ENCODE results near the gene RGS10. TPM values are rescaled to one million over a fixed set of nuclear protein-coding genes. Genes with fewer than 3 reads are reported as not detected.

The RGS10 gene, protein sequence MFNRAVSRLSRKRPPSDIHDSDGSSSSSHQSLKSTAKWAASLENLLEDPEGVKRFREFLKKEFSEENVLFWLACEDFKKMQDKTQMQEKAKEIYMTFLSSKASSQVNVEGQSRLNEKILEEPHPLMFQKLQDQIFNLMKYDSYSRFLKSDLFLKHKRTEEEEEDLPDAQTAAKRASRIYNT
- total RNA-seq = 55.7 and 58.5 TPM in 2 replicates

DNA sequence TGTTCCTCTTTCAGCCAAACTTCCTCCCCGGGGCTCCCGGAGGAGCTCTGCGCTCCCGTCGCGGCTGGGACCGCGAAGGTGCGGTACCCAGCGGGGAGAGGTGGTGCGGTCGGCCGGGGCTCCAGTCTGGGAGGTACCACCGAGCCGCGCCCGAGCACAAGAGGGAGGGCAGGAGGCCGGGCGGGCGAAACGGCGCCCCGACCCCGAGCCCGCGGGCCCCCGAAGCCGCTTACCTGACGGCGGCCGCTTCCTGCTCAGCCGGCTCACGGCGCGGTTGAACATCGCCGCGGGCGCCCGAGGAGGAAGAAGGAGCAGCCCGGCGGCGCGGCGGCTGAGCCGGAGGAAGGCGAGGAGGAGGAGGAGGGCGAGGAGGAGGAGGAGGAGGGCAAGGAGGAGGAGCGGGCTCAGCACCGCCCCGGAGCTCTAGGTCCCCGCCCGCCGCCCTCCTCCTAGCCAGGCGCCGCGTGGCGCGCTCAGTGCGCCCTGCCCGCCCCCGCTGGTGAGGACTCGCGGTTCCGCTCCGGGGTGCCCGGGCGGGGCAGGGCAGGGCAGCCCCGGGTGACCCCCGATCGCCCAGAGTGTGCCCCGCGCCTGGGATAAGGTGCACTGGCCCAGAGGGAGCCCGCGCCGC is at the start of gene RGS10:
RGS10 (minus strand) TSS at position 363 of the 631 bp plus-strand sequence; CDS start at position 282, 81 bp downstream.

Other genes with a start within 250 kb of the RGS10 start
- 29.4 and 54.4 TPM in 2 replicates for gene TIAL1, start 54.2 kb upstream of the RGS10 start, total RNA-seq
- 12.9 and 17.0 TPM in 2 replicates for gene BAG3, start 108.7 kb upstream of the RGS10 start, total RNA-seq
- 17.9 and 19.9 TPM in 2 replicates for gene INPP5F, start 183.3 kb upstream of the RGS10 start, total RNA-seq

All from smooth muscle cell of trachea (primary cell).